ENCODE results near the gene TMEM208. TPM values are rescaled to one million over a fixed set of nuclear protein-coding genes. Genes with fewer than 3 reads are reported as not detected.
A peak's percentile ranks its signal among the peaks of the same experiment; 100 is the strongest.

TMEM208 gene
- total and polyA plus RNA-seq, 2 of the 13 experiments (the other 11 are each of a cell fraction or from before 2014, with no cell fraction given): 58.8 to 72.9 TPM

DNA sequence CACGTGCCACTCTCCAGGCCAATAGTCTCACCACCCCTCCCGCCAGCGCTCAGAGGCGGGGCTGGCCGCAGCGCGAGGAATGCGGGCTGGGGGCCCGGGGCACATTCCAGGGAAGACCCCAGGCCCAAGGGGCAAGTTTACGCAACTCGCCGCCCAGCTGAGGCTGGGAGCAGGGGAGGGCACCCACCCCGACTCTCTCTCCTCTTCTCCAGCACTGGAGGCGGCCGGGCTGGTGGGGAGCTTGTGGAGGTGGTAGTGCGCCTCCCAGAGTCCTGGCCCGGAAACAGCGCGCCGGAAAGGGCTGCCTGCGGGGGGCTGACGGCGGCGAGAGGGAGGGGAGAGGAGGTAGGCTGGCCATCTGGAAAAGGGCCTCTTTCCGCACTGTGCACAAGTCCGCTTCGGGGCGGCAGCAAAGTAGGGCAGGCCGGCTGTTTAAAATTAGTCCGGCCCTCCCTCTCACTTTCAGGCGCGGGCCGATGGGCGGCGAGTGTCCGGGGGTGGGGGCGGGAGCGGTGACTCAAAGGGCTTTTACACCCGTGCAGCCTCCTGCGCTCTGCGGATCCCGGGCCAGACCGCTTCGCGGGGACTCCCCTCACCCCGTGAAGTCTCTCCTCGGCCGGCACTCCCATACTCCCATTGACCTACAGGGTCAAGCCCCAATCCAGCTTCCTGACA is 19.3 kb downstream of the TMEM208 start (continued):
- TF ChIP-seq, protein P1, sequence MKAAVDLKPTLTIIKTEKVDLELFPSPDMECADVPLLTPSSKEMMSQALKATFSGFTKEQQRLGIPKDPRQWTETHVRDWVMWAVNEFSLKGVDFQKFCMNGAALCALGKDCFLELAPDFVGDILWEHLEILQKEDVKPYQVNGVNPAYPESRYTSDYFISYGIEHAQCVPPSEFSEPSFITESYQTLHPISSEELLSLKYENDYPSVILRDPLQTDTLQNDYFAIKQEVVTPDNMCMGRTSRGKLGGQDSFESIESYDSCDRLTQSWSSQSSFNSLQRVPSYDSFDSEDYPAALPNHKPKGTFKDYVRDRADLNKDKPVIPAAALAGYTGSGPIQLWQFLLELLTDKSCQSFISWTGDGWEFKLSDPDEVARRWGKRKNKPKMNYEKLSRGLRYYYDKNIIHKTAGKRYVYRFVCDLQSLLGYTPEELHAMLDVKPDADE (CRISPR knock-in tag; IDR thresholded peaks at IDR 0.05): no peak
- TF ChIP-seq ZNF331 (CRISPR knock-in tag; IDR thresholded peaks at IDR 0.05): peak; percentile 93
- 0 out of 2 replicates have a peak, but pooled peaks have one; percentile 35 for TF ChIP-seq SMAD9 (CRISPR knock-in tag; IDR thresholded peaks at IDR 0.05)
- TF ChIP-seq TEAD2 (CRISPR knock-in tag; IDR thresholded peaks at IDR 0.05): peak; percentile 93
- no peak for TF ChIP-seq SUZ12 (IDR thresholded peaks at IDR 0.05; ENCODE audit: low read depth, low read length)
- peak; percentile 78 for TF ChIP-seq GATAD1 (CRISPR knock-in tag; IDR thresholded peaks at IDR 0.05)
- TF ChIP-seq SKI (IDR thresholded peaks at IDR 0.05; ENCODE audit: partially characterized antibody): peak; percentile 40
- TF ChIP-seq, protein P2, sequence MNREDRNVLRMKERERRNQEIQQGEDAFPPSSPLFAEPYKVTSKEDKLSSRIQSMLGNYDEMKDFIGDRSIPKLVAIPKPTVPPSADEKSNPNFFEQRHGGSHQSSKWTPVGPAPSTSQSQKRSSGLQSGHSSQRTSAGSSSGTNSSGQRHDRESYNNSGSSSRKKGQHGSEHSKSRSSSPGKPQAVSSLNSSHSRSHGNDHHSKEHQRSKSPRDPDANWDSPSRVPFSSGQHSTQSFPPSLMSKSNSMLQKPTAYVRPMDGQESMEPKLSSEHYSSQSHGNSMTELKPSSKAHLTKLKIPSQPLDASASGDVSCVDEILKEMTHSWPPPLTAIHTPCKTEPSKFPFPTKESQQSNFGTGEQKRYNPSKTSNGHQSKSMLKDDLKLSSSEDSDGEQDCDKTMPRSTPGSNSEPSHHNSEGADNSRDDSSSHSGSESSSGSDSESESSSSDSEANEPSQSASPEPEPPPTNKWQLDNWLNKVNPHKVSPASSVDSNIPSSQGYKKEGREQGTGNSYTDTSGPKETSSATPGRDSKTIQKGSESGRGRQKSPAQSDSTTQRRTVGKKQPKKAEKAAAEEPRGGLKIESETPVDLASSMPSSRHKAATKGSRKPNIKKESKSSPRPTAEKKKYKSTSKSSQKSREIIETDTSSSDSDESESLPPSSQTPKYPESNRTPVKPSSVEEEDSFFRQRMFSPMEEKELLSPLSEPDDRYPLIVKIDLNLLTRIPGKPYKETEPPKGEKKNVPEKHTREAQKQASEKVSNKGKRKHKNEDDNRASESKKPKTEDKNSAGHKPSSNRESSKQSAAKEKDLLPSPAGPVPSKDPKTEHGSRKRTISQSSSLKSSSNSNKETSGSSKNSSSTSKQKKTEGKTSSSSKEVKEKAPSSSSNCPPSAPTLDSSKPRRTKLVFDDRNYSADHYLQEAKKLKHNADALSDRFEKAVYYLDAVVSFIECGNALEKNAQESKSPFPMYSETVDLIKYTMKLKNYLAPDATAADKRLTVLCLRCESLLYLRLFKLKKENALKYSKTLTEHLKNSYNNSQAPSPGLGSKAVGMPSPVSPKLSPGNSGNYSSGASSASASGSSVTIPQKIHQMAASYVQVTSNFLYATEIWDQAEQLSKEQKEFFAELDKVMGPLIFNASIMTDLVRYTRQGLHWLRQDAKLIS (CRISPR knock-in tag; IDR thresholded peaks at IDR 0.05): no peak
- TF ChIP-seq SOX5 (CRISPR knock-in tag; IDR thresholded peaks at IDR 0.05; ENCODE audit: borderline replicate concordance): peak; percentile 76
- TF ChIP-seq ISX (CRISPR knock-in tag; conservative IDR thresholded peaks at IDR 0.05): no peak
- no peak; the same call in 1 of the 2 replicates for TF ChIP-seq JUND (CRISPR knock-in tag; IDR thresholded peaks at IDR 0.05)
- TF ChIP-seq DNMT1 (CRISPR knock-in tag; IDR thresholded peaks at IDR 0.05): peak; percentile 82
- TF ChIP-seq ZNF672 (CRISPR knock-in tag; IDR thresholded peaks at IDR 0.05): 0 out of 2 replicates have a peak, but pooled peaks have one; percentile 33
- TF ChIP-seq TCF7L2 (IDR thresholded peaks at IDR 0.05; ENCODE audit: low read depth, low read length): no peak
- 0 out of 2 replicates have a peak, but pooled peaks have one; percentile 74 for TF ChIP-seq ARID2 (CRISPR knock-in tag; IDR thresholded peaks at IDR 0.05; ENCODE audit: borderline replicate concordance)
- TF ChIP-seq ZNF567 (CRISPR knock-in tag; IDR thresholded peaks at IDR 0.05; ENCODE audit: borderline replicate concordance): peak; percentile 95; the same call in 1 of the 2 replicates
- peak; percentile 76 for TF ChIP-seq GMEB1 (CRISPR knock-in tag; IDR thresholded peaks at IDR 0.05; ENCODE audit: borderline replicate concordance)
- TF ChIP-seq MED13 (CRISPR knock-in tag; IDR thresholded peaks at IDR 0.05): peak; percentile 92
- peak; percentile 64; the same call in 1 of the 2 replicates for TF ChIP-seq ZNF550 (CRISPR knock-in tag; IDR thresholded peaks at IDR 0.05; ENCODE audit: borderline replicate concordance)
- TF ChIP-seq ZC3H13 (CRISPR knock-in tag; IDR thresholded peaks at IDR 0.05): peak; percentile 78
- TF ChIP-seq PAF1 (CRISPR knock-in tag; IDR thresholded peaks at IDR 0.05): no peak
- peak; percentile 94 for TF ChIP-seq BORCS8-MEF2B (CRISPR knock-in tag; IDR thresholded peaks at IDR 0.05)
- TF ChIP-seq NFRKB (IDR thresholded peaks at IDR 0.05): no peak
- peak; percentile 92 for TF ChIP-seq SAP130 (CRISPR knock-in tag; IDR thresholded peaks at IDR 0.05; ENCODE audit: low read depth)
- TF ChIP-seq NR2C2 (CRISPR knock-in tag; IDR thresholded peaks at IDR 0.05; ENCODE audit: borderline replicate concordance): peak; percentile 62; the same call in 1 of the 2 replicates
- TF ChIP-seq ZNF136 (CRISPR knock-in tag; IDR thresholded peaks at IDR 0.05; ENCODE audit: low read depth): 0 out of 2 replicates have a peak, but pooled peaks have one; percentile 29

Measured in HepG2 (cell line).